GM19043 (cell line): Measurements from ENCODE around the gene NFATC2.

Source experiments
- ATAC-seq: cut with Tn5 transposase; IDR thresholded peaks from one replicate; pipeline ENCODE4 v1.9.1; 2021; ENCODE audit warnings: low read depth; ENCODE audit not compliant: unreplicated experiment

Gene NFATC2

GRCh38 chr20:51383891-51384510 lies 158.5 kb downstream of the NFATC2 start:
- ATAC-seq, result no peak

GRCh38 chr20:51382986-51383821 lies 159.3 kb downstream of the NFATC2 start:
- no peak for ATAC-seq

GRCh38 chr20:51382111-51382985 lies 160.2 kb downstream of the NFATC2 start:
- no peak for ATAC-seq

- no peak for ATAC-seq
Observed at GRCh38 chr20:51381557-51381956, 161.0 kb downstream of the NFATC2 start.

- ATAC-seq, result no peak
Observed at GRCh38 chr20:51380401-51381385, 161.8 kb downstream of the NFATC2 start.

GRCh38 chr20:51379601-51380341 lies 162.7 kb downstream of the NFATC2 start:
- ATAC-seq, result no peak

GRCh38 chr20:51378171-51378928 lies 164.2 kb downstream of the NFATC2 start:
- no peak for ATAC-seq

GRCh38 chr20:51377132-51377531 lies 165.4 kb downstream of the NFATC2 start:
- ATAC-seq, result no peak

- ATAC-seq, result no peak
Observed at GRCh38 chr20:51376111-51376510, 166.4 kb downstream of the NFATC2 start.

GRCh38 chr20:51375561-51375960 lies 167.0 kb downstream of the NFATC2 start:
- no peak for ATAC-seq

GRCh38 chr20:51374961-51375360 lies 167.6 kb downstream of the NFATC2 start:
- no peak for ATAC-seq

- ATAC-seq, result no peak
Observed at GRCh38 chr20:51374456-51374830, 168.1 kb downstream of the NFATC2 start.

- no peak for ATAC-seq
Observed at GRCh38 chr20:51373713-51374455, 168.6 kb downstream of the NFATC2 start.

GRCh38 chr20:51372966-51373365 lies 169.6 kb downstream of the NFATC2 start:
- no peak for ATAC-seq

- no peak for ATAC-seq
Observed at GRCh38 chr20:51372176-51372803, 170.2 kb downstream of the NFATC2 start.

- ATAC-seq, result no peak
Observed at GRCh38 chr20:51371720-51372119, 170.8 kb downstream of the NFATC2 start.

GRCh38 chr20:51369503-51369902 lies 173.0 kb downstream of the NFATC2 start:
- no peak for ATAC-seq
